GM12878 (cell line): ENCODE measurements around the gene SCN11A.

Experiments
- BRCA1 ChIP-seq: IDR thresholded peaks from 2 replicates; pipeline ENCODE4 v1.6.1; 2011; ENCODE audit warnings: low read depth, low read length, improper control_type of control experiment
- CTCF ChIP-seq, 3 experiments: IDR thresholded peaks in 2 of 3; conservative IDR thresholded peaks in 1 of 3; 2 replicates each; pipeline ENCODE4 v1.5.1; 2011; ENCODE audit warnings: low read depth in 3 of 3, low read length in 3 of 3, mild to moderate bottlenecking in 3 of 3, control low read depth in 2 of 3, moderate library complexity in 2 of 3, inconsistent platforms in 1 of 3, mixed read lengths in 1 of 3; ENCODE audit not compliant: control insufficient read depth in 2 of 3, insufficient read depth in 1 of 3; ENCODE audit errors: extremely low read depth in 1 of 3
- E4F1 ChIP-seq: fragments of 450-650 bp; IDR thresholded peaks from 2 replicates; pipeline ENCODE4 v1.6.1; 2018; ENCODE audit warnings: borderline replicate concordance, mild to moderate bottlenecking; ENCODE audit not compliant: partially characterized antibody
- FOS ChIP-seq: IDR thresholded peaks from 3 replicates; pipeline ENCODE4 v1.6.1; 2011; ENCODE audit warnings: borderline replicate concordance; ENCODE audit not compliant: insufficient read length; ENCODE audit errors: extremely low read depth
- PAX5 ChIP-seq: IDR thresholded peaks from 2 replicates; pipeline ENCODE4 v1.6.1; 2011; ENCODE audit warnings: low read depth, low read length, borderline replicate concordance
- POLR2A ChIP-seq: IDR thresholded peaks from 2 replicates; pipeline ENCODE4 v1.6.1; 2011; ENCODE audit warnings: low read depth, mild to moderate bottlenecking, low read length
- POLR2AphosphoS5 ChIP-seq: IDR thresholded peaks from 2 replicates; pipeline ENCODE4 v1.6.1; 2011; ENCODE audit warnings: mild to moderate bottlenecking, low read length, inconsistent platforms
- SKIL ChIP-seq: fragments of 450-650 bp; IDR thresholded peaks from 2 replicates; pipeline ENCODE4 v1.6.1; 2017; ENCODE audit warnings: mild to moderate bottlenecking, low read depth, inconsistent platforms; ENCODE audit not compliant: poor library complexity, severe bottlenecking
- USF1 ChIP-seq: IDR thresholded peaks from 2 replicates; pipeline ENCODE4 v1.6.1; 2011; ENCODE audit warnings: borderline replicate concordance, low read depth, mild to moderate bottlenecking, moderate library complexity, mixed read lengths, low read length; ENCODE audit not compliant: insufficient read depth; ENCODE audit errors: extremely low read length
- ZNF274 ChIP-seq: IDR thresholded peaks from one replicate; pipeline ENCODE4 v1.8.0; 2011; ENCODE audit not compliant: insufficient read length, insufficient read depth
- ZNF384 ChIP-seq: IDR thresholded peaks from 2 replicates; pipeline ENCODE4 v1.6.1; 2012; ENCODE audit warnings: low read depth, mild to moderate bottlenecking, low read length, improper control_type of control experiment, borderline replicate concordance
- TF ChIP-seq, protein P1 (sequence below): IDR thresholded peaks from 2 replicates; pipeline ENCODE4 v1.6.1; 2011; ENCODE audit warnings: borderline replicate concordance, low read depth, mild to moderate bottlenecking, moderate library complexity, low read length; ENCODE audit not compliant: insufficient read depth, poor library complexity, severe bottlenecking

- TF ChIP-seq POLR2A (no peak), CTCF (IDR thresholded peaks at IDR 0.05 in 2 of 3, conservative IDR thresholded peaks at IDR 0.05 in 1 of 3; ENCODE audit: control insufficient read depth in 2 of 3, extremely low read depth in 1 of 3, insufficient read depth in 1 of 3, low read depth in 3 of 3, low read length in 3 of 3) (no peak), SKIL (no peak), FOS (no peak), E4F1 (no peak), PAX5 (no peak), BRCA1 (no peak), USF1 (no peak), POLR2AphosphoS5 (no peak), ZNF384 (no peak), ZNF274 (no peak)
- TF ChIP-seq, protein P1, sequence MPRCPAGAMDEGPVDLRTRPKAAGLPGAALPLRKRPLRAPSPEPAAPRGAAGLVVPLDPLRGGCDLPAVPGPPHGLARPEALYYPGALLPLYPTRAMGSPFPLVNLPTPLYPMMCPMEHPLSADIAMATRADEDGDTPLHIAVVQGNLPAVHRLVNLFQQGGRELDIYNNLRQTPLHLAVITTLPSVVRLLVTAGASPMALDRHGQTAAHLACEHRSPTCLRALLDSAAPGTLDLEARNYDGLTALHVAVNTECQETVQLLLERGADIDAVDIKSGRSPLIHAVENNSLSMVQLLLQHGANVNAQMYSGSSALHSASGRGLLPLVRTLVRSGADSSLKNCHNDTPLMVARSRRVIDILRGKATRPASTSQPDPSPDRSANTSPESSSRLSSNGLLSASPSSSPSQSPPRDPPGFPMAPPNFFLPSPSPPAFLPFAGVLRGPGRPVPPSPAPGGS, result no peak
These were observed 16.8 kb upstream of the SCN11A start for GRCh38 chr3:39068556-39068955.
